Liver (tissue), 3 donors: ENCODE data around the gene CFAP90.

Experiments
- CTCF ChIP-seq: fragments of 150-350 bp; IDR thresholded peaks from 2 replicates; pipeline ENCODE4 v1.5.1; 2017; ENCODE audit warnings: improper control_type of control experiment, low read depth, low read length; ENCODE audit not compliant: missing input control
- FOXA1 ChIP-seq: IDR thresholded peaks from 2 replicates; pipeline ENCODE4 v1.6.1; 2016; ENCODE audit warnings: antibody characterized with exemption
- GABPA ChIP-seq, 2 donors: IDR thresholded peaks in 1 of 2; conservative IDR thresholded peaks in 1 of 2; 2 replicates each; pipeline ENCODE4 v1.6.1; 2016; ENCODE audit warnings: antibody characterized with exemption in 2 of 2, mild to moderate bottlenecking in 1 of 2, moderate library complexity in 1 of 2
- HNF4G ChIP-seq: IDR thresholded peaks from 2 replicates; pipeline ENCODE4 v1.6.1; 2016; ENCODE audit warnings: antibody characterized with exemption
- MAX ChIP-seq: IDR thresholded peaks from 2 replicates; pipeline ENCODE4 v1.6.1; 2016; ENCODE audit warnings: antibody characterized with exemption
- REST ChIP-seq: IDR thresholded peaks from 2 replicates; pipeline ENCODE4 v1.6.1; 2016; ENCODE audit warnings: antibody characterized with exemption, mild to moderate bottlenecking
- RXRA ChIP-seq, 2 donors: IDR thresholded peaks; 2 replicates each; pipeline ENCODE4 v1.6.1; 2017 to 2018; ENCODE audit warnings: antibody characterized with exemption in 2 of 2, mild to moderate bottlenecking in 1 of 2
- SP1 ChIP-seq: IDR thresholded peaks from 2 replicates; pipeline ENCODE4 v1.6.1; 2018; ENCODE audit warnings: antibody characterized with exemption, mild to moderate bottlenecking
- TAF1 ChIP-seq: conservative IDR thresholded peaks from 2 replicates; pipeline ENCODE4 v1.6.1; 2016; ENCODE audit warnings: antibody characterized with exemption, mild to moderate bottlenecking
- YY1 ChIP-seq: IDR thresholded peaks from 2 replicates; pipeline ENCODE4 v1.6.1; 2016; ENCODE audit warnings: antibody characterized with exemption, mild to moderate bottlenecking
- ZBTB33 ChIP-seq: IDR thresholded peaks from 2 replicates; pipeline ENCODE4 v1.6.1; 2016; ENCODE audit warnings: antibody characterized with exemption
- donor health status: healthy.
- donor health status: healthy.

GRCh38 chr5:7871653-7872052 lies 20.7 kb upstream of the CFAP90 start:
- TF ChIP-seq YY1 (no peak), CTCF (no peak), SP1 (no peak), ZBTB33 (no peak), HNF4G (no peak), FOXA1 (no peak), TAF1 (no peak), REST (no peak), RXRA (IDR thresholded peaks at IDR 0.05) (no peak), GABPA (IDR thresholded peaks at IDR 0.05 in 1 of 2, conservative IDR thresholded peaks at IDR 0.05 in 1 of 2) (no peak), MAX (no peak)
